SIG-M5 treated with dmso at 0.1 percent for 504 hours (cell line): Measurements from ENCODE around the gene NMNAT1.
"Not testable (repeated sequence)": the region's sequence is repeated elsewhere in the genome, so short reads cannot be mapped to it uniquely, and the experiment has no call there.

ENCODE experiments used
- DNase-seq: peaks from one replicate; lab custom pipeline; 2025; ENCODE audit not compliant: unreplicated experiment; lab: John Stamatoyannopoulos, UW

Gene NMNAT1

GRCh38 chr1:10014016-10014415 lies 70.7 kb downstream of the NMNAT1 start:
- no peak for DNase-seq

GRCh38 chr1:10019561-10019960 lies 76.3 kb downstream of the NMNAT1 start:
- DNase-seq = no peak

- no peak for DNase-seq
Observed at GRCh38 chr1:10020086-10020485, 76.8 kb downstream of the NMNAT1 start.

GRCh38 chr1:10020678-10021077 lies 77.4 kb downstream of the NMNAT1 start:
- not testable (repeated sequence) for DNase-seq

GRCh38 chr1:10021992-10022391 lies 78.7 kb downstream of the NMNAT1 start:
- not testable (repeated sequence) for DNase-seq

GRCh38 chr1:10022656-10023055 lies 79.4 kb downstream of the NMNAT1 start:
- DNase-seq = peak; percentile 11

- no peak for DNase-seq
Observed at GRCh38 chr1:10025354-10025753, 82.1 kb downstream of the NMNAT1 start.

- no peak for DNase-seq
Observed at GRCh38 chr1:10027027-10027426, 83.8 kb downstream of the NMNAT1 start.

GRCh38 chr1:10028956-10029500 lies 85.8 kb downstream of the NMNAT1 start:
- DNase-seq = peak; percentile 71

GRCh38 chr1:10031461-10031860 lies 88.2 kb downstream of the NMNAT1 start:
- DNase-seq = no peak

GRCh38 chr1:10032590-10033358 lies 89.5 kb downstream of the NMNAT1 start, which contains the start of gene UBE4B:
TSS of gene UBE4B (plus strand) at chr1:10032958. CDS start at chr1:10033671, 713 bp downstream.
- peak; percentile 94 for DNase-seq

- DNase-seq = peak; percentile 51
Observed at GRCh38 chr1:10033359-10033845, 90.1 kb downstream of the NMNAT1 start.
